Measurements from ENCODE around the gene ZNF224. TPM values are rescaled to one million over a fixed set of nuclear protein-coding genes. Genes with fewer than 3 reads are reported as not detected.

ZNF224 gene
- 8.8 to 11.4 TPM (median 11.3 TPM) in 5 replicates for total RNA-seq (2022; extraction: Qiagen RNA extraction; ENCODE audit: low read depth)

DNA sequence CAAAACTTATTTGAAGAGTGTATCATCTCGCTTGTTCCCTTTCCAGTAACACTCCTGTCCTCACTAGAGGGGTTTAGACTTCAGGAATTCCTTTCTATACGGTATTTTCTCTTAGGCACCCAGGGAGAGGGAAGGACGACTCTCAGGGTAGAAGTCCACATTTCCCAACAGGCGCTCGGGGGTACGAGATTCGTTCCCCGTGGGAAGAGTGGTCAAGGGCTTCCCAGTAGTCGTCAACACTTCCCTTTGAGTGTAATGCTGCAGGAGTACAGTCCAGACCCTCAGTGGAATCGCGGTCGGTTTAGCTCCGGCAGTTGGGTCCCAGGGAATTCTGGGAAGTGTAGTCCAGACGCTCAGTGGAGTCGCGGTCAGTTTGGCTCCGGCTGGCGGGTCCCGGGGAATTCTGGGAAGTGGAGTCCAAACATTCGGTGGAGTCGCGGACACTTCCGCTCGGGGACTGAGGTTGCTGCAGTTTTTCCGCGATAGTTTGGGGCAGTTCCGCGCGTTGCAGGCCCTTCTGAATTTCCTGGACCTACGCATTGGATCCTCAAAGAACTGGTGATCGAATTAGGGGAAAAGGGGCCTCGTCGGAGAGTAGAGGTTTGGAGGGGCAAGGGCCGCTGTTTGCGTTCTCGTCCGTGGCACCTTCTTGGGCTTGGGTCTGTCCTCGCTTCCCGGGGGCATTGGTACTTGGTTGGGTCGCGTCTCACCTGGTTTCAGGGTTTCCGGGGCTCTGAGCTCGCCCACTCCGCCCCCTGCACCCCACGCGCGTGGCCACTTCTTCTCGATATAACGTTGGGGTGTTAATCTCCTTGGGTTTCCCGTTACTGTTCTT is at the start of gene ZNF224:
Gene ZNF224, plus strand, starts transcription at position 431 of the 835 bp plus-strand sequence. CDS start 3,513 bp downstream, outside the sequence.

DNA sequence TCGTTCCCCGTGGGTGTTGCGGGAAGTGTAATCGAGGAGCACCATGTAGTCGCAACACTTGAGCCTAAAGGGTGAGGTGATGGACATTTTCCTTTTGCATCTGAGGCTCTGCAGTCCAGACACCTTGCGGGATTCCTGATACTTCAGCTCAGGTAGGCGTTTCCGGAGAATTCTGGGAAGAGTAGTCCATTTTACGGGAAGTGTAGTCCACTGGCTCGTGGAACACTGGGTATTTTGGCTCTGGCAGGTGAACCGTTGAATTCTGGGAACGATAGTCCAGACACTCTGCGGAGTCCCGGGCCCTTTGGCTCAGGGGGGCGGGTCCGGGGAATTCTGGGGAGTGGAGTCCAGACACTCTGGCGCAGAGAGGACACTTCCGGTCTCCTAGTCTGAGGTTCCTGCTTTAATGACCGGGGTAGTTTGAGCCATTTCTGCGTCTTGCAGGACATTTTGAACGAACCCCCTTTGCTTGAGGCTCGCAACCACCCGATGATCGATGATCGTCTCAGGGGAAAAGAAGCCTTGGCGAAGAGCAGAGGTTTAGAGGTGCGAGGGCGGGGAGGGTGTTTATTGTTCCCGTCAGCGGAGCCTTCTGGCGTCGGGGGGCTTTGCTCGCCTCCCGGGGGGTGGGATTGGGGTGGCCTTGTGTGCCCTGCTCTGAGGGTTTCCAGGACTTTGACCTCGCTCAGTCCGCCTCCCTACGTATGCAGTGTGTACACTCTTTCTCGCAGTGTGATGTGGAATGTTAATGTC is 42.3 kb upstream of the ZNF224 start, which contains the start of gene ZNF223:
Gene ZNF223, plus strand, starts transcription at position 387 of the 753 bp plus-strand sequence. CDS start 3,141 bp downstream, outside the sequence.

DNA sequence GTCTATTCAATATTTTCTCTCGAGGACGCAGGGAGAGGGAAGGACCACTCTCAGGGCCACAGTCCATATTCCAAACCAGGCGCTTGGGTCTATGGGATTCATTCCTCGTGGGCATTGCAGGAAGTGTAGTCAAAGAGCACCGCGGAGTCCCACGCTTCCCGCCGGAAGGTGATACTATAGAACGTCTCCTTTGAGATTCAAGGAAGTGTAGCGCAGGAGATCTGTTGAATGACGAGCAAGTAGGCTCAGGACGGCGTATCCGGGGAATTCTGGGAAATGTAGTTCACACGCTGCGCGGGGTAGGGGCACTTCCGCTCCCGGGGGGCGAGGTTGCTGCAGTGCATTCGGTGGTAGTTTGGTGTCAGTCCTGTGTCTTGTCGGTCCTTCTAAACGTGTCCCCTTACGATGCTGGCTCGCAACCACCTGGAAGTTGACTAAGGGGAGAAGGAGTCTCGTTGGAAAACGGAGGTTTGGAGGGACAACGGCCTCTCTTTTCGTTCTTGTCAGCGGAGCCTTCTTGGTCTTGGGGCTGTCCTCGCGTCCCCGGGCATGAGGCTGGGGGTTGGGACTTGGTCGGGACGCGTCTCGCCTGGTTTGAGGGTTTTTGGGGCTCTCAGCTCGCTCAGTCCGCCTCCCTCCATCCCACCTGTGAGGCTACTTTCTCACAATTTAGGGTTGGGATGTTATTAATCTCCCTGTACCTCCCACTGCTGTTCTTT is 22.2 kb upstream of the ZNF224 start, which contains the start of gene ZNF284:
Gene ZNF284, plus strand, starts transcription at position 336 of the 719 bp plus-strand sequence. CDS start 4,231 bp downstream, outside the sequence.

DNA sequence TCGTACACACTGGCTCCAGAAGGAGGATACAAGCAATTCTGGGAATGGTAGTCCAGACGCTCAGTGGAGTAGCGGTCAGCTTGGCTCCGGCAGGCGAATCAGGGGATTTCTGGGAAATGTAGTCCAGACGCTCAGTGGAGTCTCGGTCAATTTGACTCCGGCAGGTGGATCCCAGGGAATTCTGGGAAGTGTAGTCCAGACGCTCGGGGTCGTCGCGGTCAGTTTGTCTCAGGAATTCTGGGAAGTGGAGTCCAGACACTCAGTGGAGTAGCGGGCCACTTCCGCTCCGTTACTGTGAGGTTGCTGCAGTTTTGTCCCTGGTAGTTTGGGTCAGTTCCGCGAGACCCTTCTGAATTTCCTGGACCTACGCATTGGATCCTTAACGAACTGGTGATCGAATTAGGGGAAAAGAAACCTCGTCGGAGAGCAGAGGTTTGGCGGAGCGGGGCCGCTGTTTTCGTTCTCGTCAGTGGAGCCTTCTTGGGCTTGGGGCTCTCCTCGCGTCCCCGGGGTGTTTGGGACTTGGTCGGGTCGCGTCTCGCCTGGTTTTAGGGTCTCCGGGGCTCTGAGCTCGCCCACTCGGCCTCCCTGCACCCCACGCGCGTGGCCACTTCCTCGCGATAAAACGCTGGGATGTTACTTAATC is 19.1 kb downstream of the ZNF224 start, which contains the start of gene ZNF225:
Gene ZNF225, plus strand, starts transcription at position 262 of the 646 bp plus-strand sequence. CDS start 2,429 bp downstream, outside the sequence.

DNA sequence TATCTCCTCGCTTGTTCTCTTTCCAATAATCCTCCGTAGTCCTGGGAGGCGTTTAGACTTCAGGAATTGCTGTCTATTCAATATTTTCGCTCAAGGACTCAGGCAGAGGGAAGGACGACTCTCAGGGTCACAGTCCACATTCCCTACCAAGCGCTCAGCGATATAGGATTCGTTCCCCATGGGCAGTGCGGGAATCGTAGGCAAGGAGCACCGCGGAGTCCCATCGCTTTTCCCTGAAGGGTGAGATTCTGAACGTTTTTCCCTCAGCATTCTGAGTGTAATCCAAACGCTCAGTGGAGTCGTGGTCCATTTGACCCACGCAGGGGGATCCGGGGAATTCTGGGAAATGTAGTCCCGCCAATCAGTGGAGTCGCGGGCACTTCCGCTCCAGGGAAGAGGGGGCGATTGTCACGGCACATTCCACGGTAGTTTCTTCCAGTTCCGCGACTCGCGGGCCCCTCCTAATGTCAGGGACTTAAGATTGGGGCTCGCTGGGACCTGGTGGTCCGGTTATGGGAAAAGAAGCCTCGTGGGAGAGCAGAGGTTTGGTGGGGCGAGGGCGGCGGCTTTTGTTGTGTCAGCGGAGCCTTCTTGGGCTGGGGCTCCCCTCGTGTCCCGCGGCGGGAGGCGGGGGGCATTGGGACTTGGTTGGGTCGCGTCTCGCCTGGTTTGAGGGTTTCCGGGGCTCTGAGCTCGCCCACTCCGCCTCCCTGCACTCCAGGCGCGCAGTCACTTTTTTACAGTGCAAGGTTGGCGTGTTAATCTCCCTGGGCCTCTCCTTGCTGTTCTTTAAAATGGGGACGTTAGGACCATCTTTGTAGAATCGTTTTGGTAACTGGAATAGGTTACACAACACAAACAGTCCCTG is 47.3 kb downstream of the ZNF224 start, which contains the start of gene ZNF234:
Gene ZNF234, plus strand, starts transcription at position 364 of the 868 bp plus-strand sequence. CDS start 3,079 bp downstream, outside the sequence.

Other genes with a start within 250 kb of the ZNF224 start
- 0.21 to 0.29 TPM (median 0.28 TPM) in 4 of 5 replicates, not detected in the other for gene ZNF404, start 210.4 kb upstream of the ZNF224 start, total RNA-seq (2022; extraction: Qiagen RNA extraction; ENCODE audit: low read depth)
- 10.1 to 12.5 TPM (median 11.8 TPM) in 5 replicates for gene ZNF45, start 159.1 kb upstream of the ZNF224 start, total RNA-seq (2022; extraction: Qiagen RNA extraction; ENCODE audit: low read depth)
- 0.37 to 1.1 TPM (median 0.53 TPM) in 5 replicates for gene ZNF221, start 143.1 kb upstream of the ZNF224 start, total RNA-seq (2022; extraction: Qiagen RNA extraction; ENCODE audit: low read depth)
- 2.2 to 3.6 TPM (median 3.1 TPM) in 5 replicates for gene ZNF155, start 110.2 kb upstream of the ZNF224 start, total RNA-seq (2022; extraction: Qiagen RNA extraction; ENCODE audit: low read depth)
- gene ZNF230, start 91.4 kb upstream of the ZNF224 start, total RNA-seq (2022; extraction: Qiagen RNA extraction; ENCODE audit: low read depth): 2.3 to 3.9 TPM (median 2.8 TPM) in 5 replicates
- 3.4 to 4.8 TPM (median 4.6 TPM) in 5 replicates for gene ZNF222, start 69.0 kb upstream of the ZNF224 start, total RNA-seq (2022; extraction: Qiagen RNA extraction; ENCODE audit: low read depth)
- 2.4 to 4.0 TPM (median 3.5 TPM) in 5 replicates for gene ZNF223, start 42.3 kb upstream of the ZNF224 start, total RNA-seq (2022; extraction: Qiagen RNA extraction; ENCODE audit: low read depth)
- gene ZNF284, start 22.2 kb upstream of the ZNF224 start, total RNA-seq (2022; extraction: Qiagen RNA extraction; ENCODE audit: low read depth): 0.38 to 0.52 TPM (median 0.46 TPM) in 5 replicates
- gene ZNF225, start 19.0 kb downstream of the ZNF224 start, total RNA-seq (2022; extraction: Qiagen RNA extraction; ENCODE audit: low read depth): 2.3 to 3.5 TPM (median 2.8 TPM) in 5 replicates
- 1.2 to 2.7 TPM (median 2.3 TPM) in 5 replicates for gene ZNF234, start 47.2 kb downstream of the ZNF224 start, total RNA-seq (2022; extraction: Qiagen RNA extraction; ENCODE audit: low read depth)
- 19.7 to 25.5 TPM (median 22.6 TPM) in 5 replicates for gene ZNF226, start 70.7 kb downstream of the ZNF224 start, total RNA-seq (2022; extraction: Qiagen RNA extraction; ENCODE audit: low read depth)
- gene ZNF227, start 118.2 kb downstream of the ZNF224 start, total RNA-seq (2022; extraction: Qiagen RNA extraction; ENCODE audit: low read depth): 9.7 to 13.8 TPM (median 11.0 TPM) in 5 replicates
- 0.32 to 0.67 TPM (median 0.46 TPM) in 5 replicates for gene ZNF233, start 165.5 kb downstream of the ZNF224 start, total RNA-seq (2022; extraction: Qiagen RNA extraction; ENCODE audit: low read depth)
- 2.5 to 3.9 TPM (median 3.3 TPM) in 5 replicates for gene ZNF235, start 210.7 kb downstream of the ZNF224 start, total RNA-seq (2022; extraction: Qiagen RNA extraction; ENCODE audit: low read depth)